Uterus (tissue), 4 donors: ENCODE measurements around the gene HEATR5B. TPM values are rescaled to one million over a fixed set of nuclear protein-coding genes. Genes with fewer than 3 reads are reported as not detected.
A peak's percentile ranks its signal among the peaks of the same experiment; 100 is the strongest.
"Not testable (repeated sequence)": the region's sequence is repeated elsewhere in the genome, so short reads cannot be mapped to it uniquely, and the experiment has no call there.

Experiments used
- DNase-seq, 2 donors: peaks; one replicate each; pipeline ENCODE4 v3.0.0-alpha.2; 2019 to 2020
- H3K27ac ChIP-seq, 2 donors: fragments of 200-600 bp; sonication (generic); 1 replicate in 1 of 2; 2 replicates in 1 of 2; pipeline ENCODE4 v1.5.1; 2016 to 2018
- H3K27me3 ChIP-seq, 2 donors: fragments of 200-600 bp; sonication (generic); one replicate each; pipeline ENCODE4 v1.5.1; 2018 to 2019; ENCODE audit warnings: control low read depth in 1 of 2
- H3K36me3 ChIP-seq, 2 donors: fragments of 200-600 bp; sonication (generic); one replicate each; pipeline ENCODE4 v1.5.1; 2019; ENCODE audit warnings: control low read depth in 1 of 2
- H3K4me1 ChIP-seq, 2 donors: fragments of 200-600 bp; sonication (generic); one replicate each; pipeline ENCODE4 v1.5.1; 2018 to 2019; ENCODE audit warnings: control low read depth in 1 of 2
- H3K4me3 ChIP-seq, 2 donors: fragments of 200-600 bp; sonication (generic); 1 replicate in 1 of 2; 2 replicates in 1 of 2; pipeline ENCODE4 v1.5.1; 2018 to 2019; ENCODE audit warnings: mild to moderate bottlenecking in 1 of 2
- H3K9me3 ChIP-seq, 2 donors: fragments of 200-600 bp; sonication (generic); one replicate each; pipeline ENCODE4 v1.5.1; 2019; ENCODE audit warnings: control low read depth in 1 of 2
- CTCF ChIP-seq, 4 experiments: fragments of 200-600 bp in 2 of 4; fragments of 450-650 bp in 2 of 4; sonication (generic) in 2 of 4; IDR thresholded peaks; one replicate each; pipeline ENCODE4 v1.5.1; 2016 to 2019; ENCODE audit warnings: antibody characterized with exemption in 4 of 4, mild to moderate bottlenecking in 2 of 4, moderate library complexity in 1 of 4
- POLR2A ChIP-seq, 2 donors: fragments of 450-650 bp; IDR thresholded peaks; one replicate each; pipeline ENCODE4 v1.6.1; 2016; ENCODE audit warnings: antibody characterized with exemption in 2 of 2, mild to moderate bottlenecking in 1 of 2, moderate library complexity in 1 of 2
- intact Hi-C: fragments of 100-400 bp; cut with DNase I; formaldehyde crosslinking; loops from one replicate; pipeline ENCODE4 v1.15.1; 2023; ENCODE audit warnings: low total_unique reads
- total RNA-seq, 4 donors: library from RNA; depleted of rRNA in 3 of 4; stranded (reverse); fragments of >200 nt in 3 of 4; gene quantifications; one replicate each; pipeline versions ENCODE4 v1.1.0 to v1.2.4, GENCODE V29; 2014 to 2023
- donor health status: DM: yes; HTN: yes; CAD: no.

HEATR5B gene
- total RNA-seq, 4 donors from 2014 or later: 17.9 to 90.9 (median 40.4) TPM

- H3K27me3 ChIP-seq: no peaks in the 10 kb centered on the region
- DNase-seq: no peak
- TF ChIP-seq POLR2A (IDR thresholded peaks at IDR 0.05) (no peak), CTCF (IDR thresholded peaks at IDR 0.05) (peak in 1 of 4 experiments; percentile 29)
- intact Hi-C loops: no loop called here
- no peak overlapping the region for H3K4me3 ChIP-seq
- H3K27ac ChIP-seq: no peak overlapping the region
- H3K4me1 ChIP-seq: no peaks in the 10 kb centered on the region
- H3K9me3 ChIP-seq: no peaks in the 10 kb centered on the region
- H3K36me3 ChIP-seq: no peaks in the 10 kb centered on the region
These were observed 78.9 kb downstream of the HEATR5B start for GRCh38 chr2:37005118-37005868.

- intact Hi-C loops: no loop called here
- no peak for TF ChIP-seq CTCF (IDR thresholded peaks at IDR 0.05)
- no peak for TF ChIP-seq POLR2A (IDR thresholded peaks at IDR 0.05)
- DNase-seq: no peak
These were observed 83.1 kb downstream of the HEATR5B start for GRCh38 chr2:37000988-37001556.

GRCh38 chr2:37000318-37000717 is 83.9 kb downstream of the HEATR5B start:
- no peaks in the 10 kb centered on the region for H3K4me1 ChIP-seq
- H3K36me3 ChIP-seq: no peaks in the 10 kb centered on the region
- TF ChIP-seq CTCF (IDR thresholded peaks at IDR 0.05) (no peak), POLR2A (IDR thresholded peaks at IDR 0.05) (no peak)
- no peak for DNase-seq
- no peaks in the 10 kb centered on the region for H3K9me3 ChIP-seq
- no peak overlapping the region for H3K27ac ChIP-seq
- no peak overlapping the region for H3K4me3 ChIP-seq
- no peaks in the 10 kb centered on the region for H3K27me3 ChIP-seq
- intact Hi-C loops: no loop called here

More at GRCh38 chr2:37000988-37001556, 83.1 kb downstream of the HEATR5B start:
- Histone ChIP-seq H3K9me3 (no peaks in the 10 kb centered on the region), H3K4me1 (no peaks in the 10 kb centered on the region), H3K36me3 (no peaks in the 10 kb centered on the region), H3K4me3 (no peak overlapping the region), H3K27ac (no peak overlapping the region), H3K27me3 (no peaks in the 10 kb centered on the region)

GRCh38 chr2:36999416-36999815 is 84.8 kb downstream of the HEATR5B start:
- H3K9me3 ChIP-seq, H3K4me3 ChIP-seq, H3K27me3 ChIP-seq, H3K36me3 ChIP-seq, H3K4me1 ChIP-seq, H3K27ac ChIP-seq, DNase-seq, intact Hi-C loops: not testable (repeated sequence)

GRCh38 chr2:36993841-36994620 is 90.1 kb downstream of the HEATR5B start:
- Histone ChIP-seq H3K4me3 (no peak overlapping the region), H3K36me3 (no peaks in the 10 kb centered on the region), H3K9me3 (no peaks in the 10 kb centered on the region), H3K27me3 (no peaks in the 10 kb centered on the region), H3K27ac (no peak overlapping the region), H3K4me1 (no peaks in the 10 kb centered on the region)
- no peak for TF ChIP-seq POLR2A (IDR thresholded peaks at IDR 0.05)
- no peak for TF ChIP-seq CTCF (IDR thresholded peaks at IDR 0.05)
- no peak for DNase-seq
- intact Hi-C loops: no loop called here
